HEK293T (cell line): ENCODE data around the gene PDPK1.

Experiments used
- CTCF ChIA-PET: fragments of 350-600 bp; formaldehyde crosslinking; extraction: SDS; loops from one replicate; lab custom pipeline; 2021; ENCODE audit warnings: antibody characterized with exemption, inconsistent platforms; lab: Yijun Ruan, JAX
- POLR2A ChIA-PET: fragments of 350-600 bp; formaldehyde crosslinking; extraction: SDS; loops from one replicate; lab custom pipeline; 2020; ENCODE audit warnings: antibody characterized with exemption, inconsistent platforms; lab: Yijun Ruan, JAX
- DNase-seq: peaks from one replicate; pipeline ENCODE4 v3.0.0; 2012; ENCODE audit warnings: mixed read lengths; ENCODE audit errors: extremely low spot score
- ARNT ChIP-seq: fragments of 450-650 bp; IDR thresholded peaks from 2 replicates; pipeline ENCODE4 v1.6.1; 2017; ENCODE audit warnings: mild to moderate bottlenecking
- BHLHE40 ChIP-seq: fragments of 450-650 bp; IDR thresholded peaks from 2 replicates; pipeline ENCODE4 v1.6.1; 2016; ENCODE audit warnings: mild to moderate bottlenecking, moderate library complexity, borderline replicate concordance
- CTBP1 ChIP-seq: fragments of 450-650 bp; IDR thresholded peaks from 2 replicates; pipeline ENCODE4 v1.6.1; 2016; ENCODE audit warnings: borderline replicate concordance
- ELF4 ChIP-seq: fragments of 450-650 bp; IDR thresholded peaks from 2 replicates; pipeline ENCODE4 v1.6.1; 2017; ENCODE audit warnings: antibody characterized with exemption
- FOXA1 ChIP-seq: fragments of 450-650 bp; IDR thresholded peaks from 2 replicates; pipeline ENCODE4 v1.6.1; 2016; ENCODE audit warnings: mild to moderate bottlenecking
- FOXK2 ChIP-seq: fragments of 450-650 bp; IDR thresholded peaks from 2 replicates; pipeline ENCODE4 v1.6.1; 2016; ENCODE audit warnings: mild to moderate bottlenecking
- FOXM1 ChIP-seq: fragments of 450-650 bp; IDR thresholded peaks from 2 replicates; pipeline ENCODE4 v1.6.1; 2017; ENCODE audit warnings: mild to moderate bottlenecking, borderline replicate concordance
- HDGF ChIP-seq: fragments of 450-650 bp; IDR thresholded peaks from 2 replicates; pipeline ENCODE4 v1.6.1; 2017; ENCODE audit warnings: antibody characterized with exemption, borderline replicate concordance
- L3MBTL2 ChIP-seq: fragments of 450-650 bp; conservative IDR thresholded peaks from 2 replicates; pipeline ENCODE4 v1.6.1; 2016; ENCODE audit warnings: mild to moderate bottlenecking
- LEF1 ChIP-seq: fragments of 450-650 bp; IDR thresholded peaks from 2 replicates; pipeline ENCODE4 v1.6.1; 2017; ENCODE audit warnings: mild to moderate bottlenecking, borderline replicate concordance
- NFRKB ChIP-seq: fragments of 450-650 bp; IDR thresholded peaks from 2 replicates; pipeline ENCODE4 v1.6.1; 2016; ENCODE audit warnings: mild to moderate bottlenecking, moderate library complexity
- SP1 ChIP-seq: fragments of 450-650 bp; IDR thresholded peaks from 2 replicates; pipeline ENCODE4 v1.6.1; 2017
- SUZ12 ChIP-seq: fragments of 450-650 bp; IDR thresholded peaks from 2 replicates; pipeline ENCODE4 v1.6.1; 2016; ENCODE audit warnings: mild to moderate bottlenecking
- TARDBP ChIP-seq: fragments of 450-650 bp; IDR thresholded peaks from 2 replicates; pipeline ENCODE4 v1.6.1; 2016
- ZNF384 ChIP-seq: fragments of 450-650 bp; IDR thresholded peaks from 2 replicates; pipeline ENCODE4 v1.6.1; 2016
- TF ChIP-seq, protein P1 (sequence below): fragments of 450-650 bp; IDR thresholded peaks from 2 replicates; pipeline ENCODE4 v1.6.1; 2016

Gene PDPK1

DNA sequence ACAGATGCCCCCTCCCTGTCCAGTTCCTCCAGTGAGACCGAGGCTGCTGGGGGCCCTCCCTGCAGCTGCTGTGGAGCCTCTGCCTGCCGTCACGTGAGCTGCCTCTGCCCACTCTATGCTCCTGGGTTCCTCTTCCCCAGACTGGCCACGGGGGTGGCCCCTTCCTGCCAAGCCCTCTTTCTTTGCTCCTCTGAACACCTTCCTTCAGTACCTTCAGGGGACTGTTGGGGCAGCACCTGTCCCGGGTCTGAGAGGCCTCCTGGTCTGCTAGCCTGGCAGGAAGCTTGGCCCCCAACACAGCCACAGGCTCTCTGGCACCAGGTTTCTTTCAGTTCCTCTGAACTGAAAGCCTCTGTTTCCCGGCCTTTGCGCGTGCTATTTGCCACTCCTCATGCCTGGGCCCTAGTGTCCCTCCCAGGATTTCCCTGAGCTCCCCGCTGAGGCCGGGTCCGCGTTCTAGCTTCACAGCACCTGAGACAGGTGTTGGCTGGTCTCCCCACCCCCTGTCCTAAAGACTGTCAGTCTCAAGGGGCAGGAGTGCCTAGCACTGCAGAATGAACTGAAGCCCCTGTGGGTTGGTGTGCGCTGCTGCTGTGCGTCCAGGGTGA is 30.7 kb upstream of the PDPK1 start:
- no peak for DNase-seq
- POLR2A ChIA-PET = interaction anchor here (0.9 kb wide), 1 partner anchor 79 kb away, joined by 3 read pairs; no protein-coding TSS in a partner anchor
- TF ChIP-seq SP1 (no peak), FOXM1 (no peak), NFRKB (no peak), FOXK2 (no peak), FOXA1 (no peak), BHLHE40 (no peak), TARDBP (no peak)
- TF ChIP-seq, protein P1, sequence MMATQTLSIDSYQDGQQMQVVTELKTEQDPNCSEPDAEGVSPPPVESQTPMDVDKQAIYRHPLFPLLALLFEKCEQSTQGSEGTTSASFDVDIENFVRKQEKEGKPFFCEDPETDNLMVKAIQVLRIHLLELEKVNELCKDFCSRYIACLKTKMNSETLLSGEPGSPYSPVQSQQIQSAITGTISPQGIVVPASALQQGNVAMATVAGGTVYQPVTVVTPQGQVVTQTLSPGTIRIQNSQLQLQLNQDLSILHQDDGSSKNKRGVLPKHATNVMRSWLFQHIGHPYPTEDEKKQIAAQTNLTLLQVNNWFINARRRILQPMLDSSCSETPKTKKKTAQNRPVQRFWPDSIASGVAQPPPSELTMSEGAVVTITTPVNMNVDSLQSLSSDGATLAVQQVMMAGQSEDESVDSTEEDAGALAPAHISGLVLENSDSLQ = no peak
- CTCF ChIA-PET = interaction anchor here (0.6 kb wide), 1 partner anchor 125 kb away, joined by 4 read pairs; no protein-coding TSS in a partner anchor

DNA sequence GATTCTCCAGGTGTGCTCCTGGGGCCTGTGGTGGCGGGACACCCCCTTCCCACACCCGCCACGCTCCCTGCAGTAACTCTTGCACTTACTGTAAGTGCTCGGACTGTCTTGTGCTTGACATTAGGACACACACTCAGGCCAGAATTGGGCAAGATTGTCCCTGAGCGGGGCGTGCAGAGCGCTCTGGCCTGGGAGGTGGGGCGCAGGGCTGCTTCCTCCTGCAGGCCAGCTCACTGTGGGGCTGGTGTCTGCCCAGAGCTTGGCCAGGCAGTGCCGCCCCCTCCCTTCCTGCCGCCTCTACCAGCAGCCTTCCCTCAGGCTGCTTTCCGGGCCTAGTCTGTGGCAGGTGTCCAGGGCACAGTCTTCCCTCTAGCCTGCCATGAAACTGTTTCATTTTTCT is 30.2 kb upstream of the PDPK1 start:
- TF ChIP-seq ZNF384 = no peak
- ChIA-PET CTCF (interaction anchor here (0.6 kb wide), 1 partner anchor 125 kb away, joined by 4 read pairs; no protein-coding TSS in a partner anchor), POLR2A (no interaction called here)
- no peak for DNase-seq

DNA sequence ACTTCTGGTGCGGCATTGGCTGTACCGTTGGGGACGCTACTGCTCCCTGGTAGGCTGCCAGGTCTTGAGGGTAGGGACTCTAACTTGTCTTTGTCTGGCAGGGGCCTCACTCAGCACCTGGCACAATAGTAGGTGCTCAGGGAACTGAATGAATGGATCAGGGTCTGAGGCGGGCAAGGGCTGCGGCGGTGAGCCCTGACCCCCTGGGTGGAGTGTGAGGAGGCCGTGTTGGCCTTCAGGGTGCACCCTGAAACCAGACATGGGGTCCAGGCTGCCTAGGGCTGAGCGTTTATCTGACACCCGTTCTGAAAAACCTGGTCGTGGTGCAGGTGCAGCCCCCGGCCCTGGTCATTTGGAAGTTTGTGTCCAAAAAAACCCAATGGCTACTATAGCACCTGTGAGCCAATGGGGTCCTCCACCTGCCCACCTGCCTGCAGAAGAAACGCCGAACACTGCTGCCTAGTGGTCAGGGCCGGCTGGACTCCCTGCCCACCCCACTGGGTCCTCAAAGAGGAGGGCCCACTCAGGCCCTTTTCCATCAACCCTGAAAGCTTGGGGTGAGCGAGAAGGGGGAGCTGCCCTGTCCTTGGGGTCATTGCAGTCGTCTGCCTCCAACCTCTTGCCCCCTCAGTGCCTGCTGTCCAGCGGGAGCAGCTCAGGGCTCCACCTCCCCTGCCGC is 29.0 kb upstream of the PDPK1 start:
- TF ChIP-seq SP1 = no peak
- no peak for TF ChIP-seq ZNF384
- TF ChIP-seq HDGF = no peak
- no peak for TF ChIP-seq TARDBP
- TF ChIP-seq CTBP1 = no peak
- no peak for TF ChIP-seq BHLHE40
- TF ChIP-seq FOXA1 = no peak
- TF ChIP-seq ELF4 = no peak
- TF ChIP-seq, protein P1 = no peak
- no peak for TF ChIP-seq ARNT
- no peak for TF ChIP-seq FOXM1
- TF ChIP-seq L3MBTL2 = no peak
- no peak for TF ChIP-seq FOXK2
- no peak for TF ChIP-seq SUZ12
- no peak for TF ChIP-seq NFRKB
- no peak for TF ChIP-seq LEF1
- ChIA-PET POLR2A (no interaction called here), CTCF (no interaction called here)
- DNase-seq = no peak

DNA sequence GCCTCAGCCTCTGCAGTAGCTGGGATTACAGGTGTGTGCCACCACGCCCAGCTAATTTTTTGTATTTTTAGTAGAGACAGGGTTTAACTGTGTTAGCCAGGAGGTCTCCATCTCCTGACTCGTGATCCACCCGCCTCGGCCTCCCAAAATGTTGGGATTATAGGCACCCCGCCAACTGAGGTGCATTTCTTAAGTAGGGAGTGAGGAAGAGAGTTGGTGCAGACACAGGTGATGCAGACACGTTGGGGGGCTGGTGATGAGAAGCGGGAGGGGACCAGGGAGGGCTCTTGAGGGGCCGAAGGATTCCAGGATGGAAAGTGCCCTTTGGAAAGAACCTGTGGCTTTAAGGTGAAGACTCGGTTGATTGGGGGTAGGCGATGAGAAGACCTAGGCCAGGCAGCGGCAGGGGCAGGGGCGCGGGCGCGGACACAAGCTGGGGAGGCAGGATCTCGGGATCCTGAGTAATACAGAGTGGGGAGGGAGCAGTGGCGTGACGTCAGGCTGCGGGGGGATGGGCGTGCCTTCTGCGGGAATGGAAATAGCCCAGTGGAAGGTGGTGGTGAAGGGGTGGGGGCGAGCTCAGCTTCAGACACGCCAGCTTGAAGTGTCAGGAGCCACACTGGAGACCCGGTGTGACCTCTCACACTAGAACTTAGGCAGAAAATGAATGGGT is 26.6 kb upstream of the PDPK1 start:
- POLR2A ChIA-PET = no interaction called here
- no peak for TF ChIP-seq ZNF384
- TF ChIP-seq FOXK2 = no peak
- DNase-seq = no peak
- CTCF ChIA-PET = interaction anchor here (0.6 kb wide), 1 partner anchor 80 kb away, joined by 5 read pairs; no protein-coding TSS in a partner anchor

DNA sequence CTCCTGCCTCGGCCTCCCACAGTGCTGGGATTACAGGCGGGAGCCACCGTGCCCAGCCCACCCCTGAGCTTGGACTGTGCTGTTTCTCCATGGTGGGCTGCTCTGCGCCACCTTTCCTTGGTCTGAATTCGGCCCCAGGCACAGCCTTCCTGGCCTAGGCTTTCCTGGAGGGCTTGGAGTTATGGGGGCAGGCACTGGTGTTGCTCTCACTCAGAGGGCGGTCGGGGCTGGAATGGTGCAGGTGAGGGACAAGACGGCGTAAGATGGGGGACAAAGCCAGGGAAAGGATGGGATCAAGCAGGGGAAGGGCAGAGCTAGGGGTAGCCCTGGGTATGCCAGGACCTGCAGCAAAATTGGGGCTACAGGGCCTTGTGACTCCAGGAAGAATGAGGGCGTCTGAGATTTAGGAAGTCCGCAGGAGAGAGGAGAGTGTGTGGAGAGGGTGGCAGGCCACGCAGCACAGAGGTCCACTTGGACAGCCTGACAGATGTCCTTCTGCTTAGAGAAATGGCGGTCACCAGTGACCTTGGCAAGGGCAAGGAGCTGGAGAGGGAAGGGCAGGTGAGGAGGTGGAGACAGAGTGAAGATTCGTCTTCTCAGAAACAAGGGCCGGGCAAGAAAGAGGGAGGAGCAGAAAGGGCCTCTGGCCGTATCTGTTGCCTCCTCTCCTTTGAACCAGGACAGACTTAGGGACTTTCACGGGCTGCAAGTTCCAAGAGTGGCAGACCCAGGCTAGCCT is 25.7 kb upstream of the PDPK1 start:
- no peak for TF ChIP-seq ZNF384
- no peak for TF ChIP-seq BHLHE40
- no peak for TF ChIP-seq CTBP1
- TF ChIP-seq LEF1 = no peak
- TF ChIP-seq L3MBTL2 = no peak
- no peak for DNase-seq
- POLR2A ChIA-PET = interaction anchor here (0.6 to 1.3 kb wide), 2 partner anchors 11 to 25 kb away, joined by 3 to 5 read pairs; partner anchors contain the start of gene PDPK1
- CTCF ChIA-PET = interaction anchor here (0.6 kb wide), 1 partner anchor 415 kb away, joined by 3 read pairs; no protein-coding TSS in a partner anchor

DNA sequence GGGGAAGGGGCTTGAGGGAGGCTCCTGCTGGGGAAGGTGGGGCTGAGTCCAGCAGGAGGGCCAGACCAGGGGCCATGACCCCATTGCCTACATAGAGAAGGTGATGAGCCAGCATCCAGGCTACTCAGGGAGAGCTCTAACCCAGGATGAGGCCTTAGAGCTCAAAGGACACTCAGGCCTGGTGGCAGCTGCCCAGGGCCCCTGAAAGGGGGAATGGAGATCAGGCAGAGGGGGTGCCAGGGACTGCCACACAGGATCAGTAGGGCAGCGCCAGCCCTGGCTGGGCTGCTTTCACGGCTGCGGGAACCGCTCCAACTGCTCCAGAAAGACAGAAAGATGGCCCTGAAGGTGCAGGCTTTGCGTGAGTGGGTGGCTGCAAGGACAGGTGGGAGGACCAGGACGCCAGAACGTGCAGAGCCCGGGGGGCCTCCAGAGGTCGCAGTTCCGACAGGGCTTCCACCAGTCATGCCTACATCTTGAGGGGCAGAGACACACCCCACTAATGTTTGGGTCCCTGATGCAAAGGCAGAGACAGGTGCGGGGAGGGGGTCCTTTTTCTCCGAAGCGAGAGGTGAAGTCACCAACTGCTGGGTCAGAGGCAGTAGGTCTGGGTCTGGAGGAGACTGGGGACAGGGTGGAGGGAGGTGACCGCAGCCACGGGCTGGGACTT is 25.0 kb upstream of the PDPK1 start:
- no peak for TF ChIP-seq NFRKB
- TF ChIP-seq ZNF384 = no peak
- no peak for TF ChIP-seq HDGF
- no peak for TF ChIP-seq FOXM1
- no peak for TF ChIP-seq BHLHE40
- no peak for TF ChIP-seq ARNT
- no peak for TF ChIP-seq LEF1
- TF ChIP-seq, protein P1 = no peak
- no peak for TF ChIP-seq TARDBP
- no peak for TF ChIP-seq SUZ12
- no peak for TF ChIP-seq FOXK2
- no peak for TF ChIP-seq ELF4
- TF ChIP-seq SP1 = no peak
- TF ChIP-seq FOXA1 = no peak
- TF ChIP-seq L3MBTL2 = no peak
- no peak for TF ChIP-seq CTBP1
- POLR2A ChIA-PET = interaction anchor here (0.6 to 2.3 kb wide), 6 partner anchors 8 to 53 kb away, joined by 3 to 6 read pairs (median 4); partner anchors contain the start of genes PDPK1, TBC1D24 and TEDC2
- DNase-seq = no peak
- CTCF ChIA-PET = interaction anchor here (0.6 to 1.0 kb wide), 2 partner anchors 12 to 414 kb away, joined by 3 read pairs; no protein-coding TSS in a partner anchor
